ENCODE results near the gene RAB12. TPM values are rescaled to one million over a fixed set of nuclear protein-coding genes. Genes with fewer than 3 reads are reported as not detected.

RAB12 gene
- total and polyA plus RNA-seq, 2 of the 8 experiments (the other 6 are each of a cell fraction or from before 2014, with no cell fraction given), result 19.7 to 45.9 TPM

GRCh38 chr18:8619835-8620577, 10.8 kb downstream of the RAB12 start:
- H2BK5ac ChIP-seq (ENCODE audit: low read depth, low read length), result no peak overlapping the region; the same call in 1 of the 2 replicates
- FAIRE-seq (no peak), DNase-seq (ENCODE audit: low read depth in 1 of 2, low spot score in 2 of 2) (peak in 1 of 2 experiments; percentile 28)
- no peak overlapping the region for H2BK15ac ChIP-seq (ENCODE audit: low read length)
- peaks cover 6% of the 10 kb centered on the region for H3K79me1 ChIP-seq (ENCODE audit: low read depth, low read length)
- H3K79me2 ChIP-seq (ENCODE audit: control insufficient read depth in 1 of 2, insufficient read depth in 2 of 2, low read length in 2 of 2), result peaks cover 44 to 86% of the 10 kb centered on the region in 2 experiments
- no peaks in the 10 kb centered on the region for H3K23me2 ChIP-seq (ENCODE audit: low read depth, low read length)
- no peak overlapping the region for H4K8ac ChIP-seq (ENCODE audit: extremely low read depth, insufficient read depth, low read length)
- H3K27me3 ChIP-seq (replicated peaks in 1 of 4; ENCODE audit: control insufficient read depth in 3 of 4, extremely low read depth in 1 of 4, insufficient read depth in 3 of 4, low read length in 3 of 4), result no peaks in the 10 kb centered on the region
- H3K56ac ChIP-seq (replicated peaks; ENCODE audit: insufficient read length, low read depth, low read length), result no peak overlapping the region
- H2BK120ac ChIP-seq (replicated peaks; ENCODE audit: low read depth, low read length), result no peak overlapping the region
- peaks cover 10 to 40% (median 36%) of the 10 kb centered on the region in 4 experiments for H3K4me1 ChIP-seq (replicated peaks in 1 of 4; ENCODE audit: control insufficient read depth in 3 of 4, insufficient read depth in 4 of 4, low read length in 3 of 4)
- H3K4ac ChIP-seq (replicated peaks; ENCODE audit: insufficient read length, low read depth, low read length), result peak overlapping the region; percentile 10
- CTCF ChIA-PET (ENCODE audit: partially characterized antibody), result no interaction called here
- no peak overlapping the region for H4K5ac ChIP-seq (ENCODE audit: insufficient read length, low read depth, low read length)
- no peak overlapping the region for H2AFZ ChIP-seq (ENCODE audit: low read length)
- 0 out of 2 replicates have a peak overlapping the region, but pooled peaks have one; percentile 24 for H3K18ac ChIP-seq (ENCODE audit: extremely low read depth, low read length)
- WGBS, 2 experiments (ENCODE audit: extremely low coverage in 1 of 2, insufficient coverage in 1 of 2, insufficient read length in 1 of 2, insufficient replicate concordance in 2 of 2, low coverage in 1 of 2, low lambda C conversion rate in 2 of 2, missing lambda C conversion rate in 1 of 2), result 73% methylated on average over 6 of the region's 6 CpGs; no CpG with 5 or more reads in 1 of the 2 experiments
- no peak overlapping the region for H3K14ac ChIP-seq (ENCODE audit: insufficient read length)
- H4K91ac ChIP-seq (replicated peaks; ENCODE audit: insufficient read length, low read length), result peak overlapping the region; percentile 1
- H2AK5ac ChIP-seq (ENCODE audit: low read depth, low read length), result peak overlapping the region; percentile 20; the same call in 1 of the 2 replicates
- H2BK20ac ChIP-seq (ENCODE audit: low read length), result no peak overlapping the region
- no peak for TF ChIP-seq KDM1A (IDR thresholded peaks at IDR 0.05; ENCODE audit: borderline replicate concordance, low read length)
- no peak for TF ChIP-seq SIX5 (IDR thresholded peaks at IDR 0.05; ENCODE audit: low read depth, low read length)
- no peak for TF ChIP-seq NRF1 (IDR thresholded peaks at IDR 0.05; ENCODE audit: low read depth, low read length)
- TF ChIP-seq BACH1 (IDR thresholded peaks at IDR 0.05; ENCODE audit: low read length), result no peak
- no peak for TF ChIP-seq CREB1 (IDR thresholded peaks at IDR 0.05)
- TF ChIP-seq EGR1 (IDR thresholded peaks at IDR 0.05; ENCODE audit: borderline replicate concordance, low read depth, low read length), result no peak
- no peak for TF ChIP-seq USF2 (IDR thresholded peaks at IDR 0.05; ENCODE audit: low read length)
- TF ChIP-seq MAFK (IDR thresholded peaks at IDR 0.05; ENCODE audit: low read depth, low read length), result no peak
- TF ChIP-seq CBX8 (IDR thresholded peaks at IDR 0.05; ENCODE audit: borderline replicate concordance, low read depth, low read length), result no peak
- TF ChIP-seq SIRT6 (IDR thresholded peaks at IDR 0.05; ENCODE audit: low read length), result no peak
- no peak for TF ChIP-seq CEBPB (IDR thresholded peaks at IDR 0.05; ENCODE audit: low read depth, low read length)
- H3K4me3 ChIP-seq (ENCODE audit: extremely low read depth in 1 of 4, insufficient read depth in 2 of 4, low read depth in 3 of 4, low read length in 4 of 4), result no peak overlapping the region
- H4K20me1 ChIP-seq (replicated peaks in 1 of 2; ENCODE audit: control insufficient read depth in 1 of 2, insufficient read depth in 2 of 2, low read length in 2 of 2), result peaks cover 0 to 3% of the 10 kb centered on the region in 2 experiments
- 0 out of 2 replicates have a peak overlapping the region, but pooled peaks have one; percentile 10 for H2BK12ac ChIP-seq (ENCODE audit: low read depth, low read length)
- H3K27ac ChIP-seq (ENCODE audit: low read depth, low read length), result peak overlapping the region; percentile 9; the same call in 1 of the 2 replicates
- H3K9ac ChIP-seq (replicated peaks in 1 of 4; ENCODE audit: extremely low read depth in 1 of 4, low read depth in 3 of 4, low read length in 3 of 4), result no peak overlapping the region
- H3K23ac ChIP-seq (ENCODE audit: insufficient read length), result no peak overlapping the region
- H3K36me3 ChIP-seq (ENCODE audit: control insufficient read depth in 2 of 4, insufficient read depth in 4 of 4, low read length in 3 of 4), result peaks cover 0 to 5% (median 0%) of the 10 kb centered on the region in 4 experiments; a peak in 1 of 8 replicates
- no peaks in the 10 kb centered on the region for H3K9me3 ChIP-seq (ENCODE audit: insufficient read depth in 2 of 2, low read depth in 1 of 2, low read length in 1 of 2)
- POLR2A ChIA-PET (ENCODE audit: partially characterized antibody), result interaction anchor here (0.6 to 0.7 kb wide), 2 partner anchors 8 to 15 kb away, joined by 3 read pairs; no protein-coding TSS in a partner anchor
- peak overlapping the region; percentile 16 to 61; a peak in 3 of 4 replicates for H3K4me2 ChIP-seq (ENCODE audit: insufficient read depth in 1 of 2, low read depth in 2 of 2, low read length in 2 of 2)
